Loucy (cell line): ENCODE measurements around the gene SFSWAP.

Source experiments
- H2AFZ ChIP-seq: fragments of 200-600 bp; sonication (generic); 2 replicates; pipeline ENCODE4 v1.6.0; 2016; ENCODE audit warnings: antibody characterized with exemption, mild to moderate bottlenecking, low read length, moderate library complexity
- H3F3A ChIP-seq: fragments of 200-600 bp; 2 replicates; pipeline ENCODE4 v1.6.0; 2016; ENCODE audit warnings: antibody characterized with exemption, low read depth, mild to moderate bottlenecking
- H3K27me3 ChIP-seq: fragments of 200-600 bp; sonication (generic); 2 replicates; pipeline ENCODE4 v1.6.1; 2014; ENCODE audit warnings: low read length, mild to moderate bottlenecking; ENCODE audit not compliant: insufficient read depth, poor library complexity, severe bottlenecking
- H3K36me3 ChIP-seq: fragments of 200-600 bp; sonication (generic); 2 replicates; pipeline ENCODE4 v1.6.1; 2016; ENCODE audit warnings: low read length; ENCODE audit not compliant: insufficient read depth
- H3K4me1 ChIP-seq: fragments of 200-600 bp; sonication (generic); 2 replicates; pipeline ENCODE4 v1.5.1; 2014; ENCODE audit warnings: low read length, mild to moderate bottlenecking; ENCODE audit not compliant: insufficient read depth, poor library complexity, severe bottlenecking
- H3K4me2 ChIP-seq: fragments of 200-600 bp; sonication (generic); 2 replicates; pipeline ENCODE4 v1.6.0; 2014; ENCODE audit warnings: antibody characterized with exemption, low read length, low read depth, mild to moderate bottlenecking; ENCODE audit not compliant: poor library complexity, severe bottlenecking
- H3K4me3 ChIP-seq: fragments of 200-600 bp; sonication (generic); 2 replicates; pipeline ENCODE4 v1.5.1; 2014; ENCODE audit warnings: low read length, mild to moderate bottlenecking, mixed read lengths; ENCODE audit not compliant: poor library complexity, severe bottlenecking
- H3K79me2 ChIP-seq: fragments of 200-600 bp; sonication (generic); 2 replicates; pipeline ENCODE4 v1.6.1; 2014; ENCODE audit warnings: low read length; ENCODE audit not compliant: insufficient read depth
- H3K9ac ChIP-seq: fragments of 200-600 bp; sonication (generic); 2 replicates; pipeline ENCODE4 v1.6.0; 2014; ENCODE audit warnings: mild to moderate bottlenecking, low read depth, low read length, moderate library complexity; ENCODE audit not compliant: poor library complexity, severe bottlenecking
- H3K9me2 ChIP-seq: fragments of 200-600 bp; sonication (generic); replicated peaks from 2 replicates; pipeline ENCODE4 v1.6.1; 2016; ENCODE audit warnings: low read depth, low read length, mixed read lengths
- H3K9me3 ChIP-seq: fragments of 200-600 bp; sonication (generic); 2 replicates; pipeline ENCODE4 v1.6.1; 2014; ENCODE audit warnings: mild to moderate bottlenecking, antibody characterized with exemption, low read length, low read depth; ENCODE audit not compliant: insufficient read depth
- H4K20me1 ChIP-seq: fragments of 200-600 bp; sonication (generic); 2 replicates; pipeline ENCODE4 v1.6.0; 2014; ENCODE audit warnings: antibody characterized with exemption, low read length, mild to moderate bottlenecking; ENCODE audit not compliant: insufficient read depth, poor library complexity, severe bottlenecking
- EZH2phosphoT487 ChIP-seq: fragments of 200-600 bp; IDR thresholded peaks from 2 replicates; pipeline ENCODE4 v1.6.1; 2018; ENCODE audit warnings: antibody characterized with exemption, mild to moderate bottlenecking, moderate library complexity, borderline replicate concordance
- TF ChIP-seq, protein P1 (sequence below): fragments of 200-600 bp; sonication (generic); conservative IDR thresholded peaks from 2 replicates; pipeline ENCODE4 v1.5.1; 2014; ENCODE audit warnings: mild to moderate bottlenecking, antibody characterized with exemption, low read length

The SFSWAP gene

DNA sequence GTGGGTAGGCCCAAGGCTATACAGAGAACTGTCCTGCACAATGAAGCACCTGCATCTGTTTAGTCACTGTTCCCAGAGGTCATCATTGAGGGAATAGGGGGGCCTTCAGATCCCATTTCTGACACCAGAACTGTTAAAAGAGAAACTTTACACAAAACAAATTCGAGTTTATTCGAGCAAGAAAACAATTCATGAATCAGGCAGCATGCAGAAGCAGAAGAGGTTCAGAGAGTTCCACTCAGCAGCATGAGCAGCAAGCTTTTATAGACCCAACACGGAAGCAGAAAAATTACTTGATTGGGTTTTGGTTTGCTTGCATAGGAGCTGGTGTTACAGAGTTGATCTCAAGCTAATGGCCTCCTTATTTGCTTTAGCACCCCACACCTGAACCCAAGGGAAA lies 1.7 kb upstream of the SFSWAP start:
- Histone ChIP-seq H3K9me2 (no peaks in the 10 kb centered on the region), H3K4me2 (no peak overlapping the region), H3K4me1 (peaks cover 25% of the 10 kb centered on the region), H4K20me1 (peaks cover 24% of the 10 kb centered on the region), H3K79me2 (peaks cover 34% of the 10 kb centered on the region), H3F3A (no peaks in the 10 kb centered on the region), H3K27me3 (peaks cover 6% of the 10 kb centered on the region), H3K4me3 (no peak overlapping the region), H3K9me3 (no peaks in the 10 kb centered on the region), H2AFZ (no peak overlapping the region), H3K9ac (no peak overlapping the region), H3K36me3 (peaks cover 4% of the 10 kb centered on the region; the same call in 1 of the 2 replicates)
- TF ChIP-seq, protein P1, sequence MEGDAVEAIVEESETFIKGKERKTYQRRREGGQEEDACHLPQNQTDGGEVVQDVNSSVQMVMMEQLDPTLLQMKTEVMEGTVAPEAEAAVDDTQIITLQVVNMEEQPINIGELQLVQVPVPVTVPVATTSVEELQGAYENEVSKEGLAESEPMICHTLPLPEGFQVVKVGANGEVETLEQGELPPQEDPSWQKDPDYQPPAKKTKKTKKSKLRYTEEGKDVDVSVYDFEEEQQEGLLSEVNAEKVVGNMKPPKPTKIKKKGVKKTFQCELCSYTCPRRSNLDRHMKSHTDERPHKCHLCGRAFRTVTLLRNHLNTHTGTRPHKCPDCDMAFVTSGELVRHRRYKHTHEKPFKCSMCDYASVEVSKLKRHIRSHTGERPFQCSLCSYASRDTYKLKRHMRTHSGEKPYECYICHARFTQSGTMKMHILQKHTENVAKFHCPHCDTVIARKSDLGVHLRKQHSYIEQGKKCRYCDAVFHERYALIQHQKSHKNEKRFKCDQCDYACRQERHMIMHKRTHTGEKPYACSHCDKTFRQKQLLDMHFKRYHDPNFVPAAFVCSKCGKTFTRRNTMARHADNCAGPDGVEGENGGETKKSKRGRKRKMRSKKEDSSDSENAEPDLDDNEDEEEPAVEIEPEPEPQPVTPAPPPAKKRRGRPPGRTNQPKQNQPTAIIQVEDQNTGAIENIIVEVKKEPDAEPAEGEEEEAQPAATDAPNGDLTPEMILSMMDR: no peak
- TF ChIP-seq EZH2phosphoT487: no peak

GRCh38 chr12:131711551-131712205 lies 788 bp downstream of the SFSWAP start:
- Histone ChIP-seq H3K36me3 (peaks cover 27% of the 10 kb centered on the region), H3K4me3 (peak overlapping the region; percentile 95), H2AFZ (peak overlapping the region; percentile 99; the same call in 1 of the 2 replicates), H3K4me1 (peaks cover 25% of the 10 kb centered on the region), H3K9me2 (no peaks in the 10 kb centered on the region), H3K9me3 (no peaks in the 10 kb centered on the region), H3K9ac (peak overlapping the region; percentile 93), H3K79me2 (peaks cover 45% of the 10 kb centered on the region), H3K27me3 (peaks cover 6% of the 10 kb centered on the region), H3K4me2 (peak overlapping the region; percentile 95), H3F3A (no peaks in the 10 kb centered on the region), H4K20me1 (peaks cover 24% of the 10 kb centered on the region)
- no peak for TF ChIP-seq EZH2phosphoT487
- TF ChIP-seq, protein P1: no peak

DNA sequence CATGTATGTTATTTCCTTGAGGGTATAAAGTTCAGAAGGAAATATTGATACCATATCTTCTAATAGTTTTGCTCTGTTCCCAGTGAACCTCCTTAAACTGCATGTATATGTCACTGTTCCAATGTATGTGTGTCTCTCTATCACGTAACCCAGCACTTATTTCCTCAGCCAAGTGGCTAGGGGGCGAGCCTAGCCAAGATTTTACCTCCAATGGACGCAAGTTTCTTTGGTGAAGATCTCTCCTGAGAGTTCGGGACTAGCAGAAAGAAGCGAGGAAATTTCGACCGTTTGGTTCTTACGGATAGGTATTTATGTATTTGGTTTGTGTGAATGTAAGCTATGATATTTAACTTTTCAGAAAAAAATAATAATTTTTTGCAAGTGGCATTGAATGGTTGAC lies 2.5 kb downstream of the SFSWAP start:
- H3K9ac ChIP-seq: no peak overlapping the region
- H3K79me2 ChIP-seq: peaks cover 45% of the 10 kb centered on the region
- TF ChIP-seq EZH2phosphoT487: no peak
- TF ChIP-seq, protein P1: peak; percentile 19; the same call in 1 of the 2 replicates
- no peaks in the 10 kb centered on the region for H3F3A ChIP-seq
- peaks cover 6% of the 10 kb centered on the region for H3K27me3 ChIP-seq
- H3K4me2 ChIP-seq: peak overlapping the region; percentile 95
- no peaks in the 10 kb centered on the region for H3K9me3 ChIP-seq
- H3K9me2 ChIP-seq: no peaks in the 10 kb centered on the region
- H3K4me1 ChIP-seq: peaks cover 25% of the 10 kb centered on the region
- no peak overlapping the region for H2AFZ ChIP-seq
- H3K4me3 ChIP-seq: peak overlapping the region; percentile 95
- peaks cover 24% of the 10 kb centered on the region for H4K20me1 ChIP-seq
- peaks cover 41% of the 10 kb centered on the region for H3K36me3 ChIP-seq
